Activated T-helper 1 cell treated with Interleukin-2 at 50 U/mL for 16 hours (primary cell): ENCODE results near the gene DIAPH3.

ENCODE experiments used
- DNase-seq: peaks from one replicate; pipeline ENCODE4 v3.0.0-alpha.2; 2020; ENCODE audit warnings: low read depth

DIAPH3 gene

GRCh38 chr13:59962343-59962742, 201.4 kb downstream of the DIAPH3 start:
- DNase-seq = no peak

- DNase-seq = no peak
These were observed 203.0 kb downstream of the DIAPH3 start for GRCh38 chr13:59960683-59961082.

- no peak for DNase-seq
These were observed 206.3 kb downstream of the DIAPH3 start for GRCh38 chr13:59957438-59957837.

- DNase-seq = no peak
These were observed 209.1 kb downstream of the DIAPH3 start for GRCh38 chr13:59954601-59955000.

- DNase-seq = no peak
These were observed 212.7 kb downstream of the DIAPH3 start for GRCh38 chr13:59951011-59951410.

GRCh38 chr13:59950266-59950665, 213.5 kb downstream of the DIAPH3 start:
- DNase-seq = no peak

GRCh38 chr13:59948686-59949085, 215.0 kb downstream of the DIAPH3 start:
- DNase-seq = no peak

- DNase-seq = no peak
These were observed 216.8 kb downstream of the DIAPH3 start for GRCh38 chr13:59946944-59947343.

GRCh38 chr13:59931621-59932020, 232.1 kb downstream of the DIAPH3 start:
- no peak for DNase-seq

GRCh38 chr13:59924256-59924655, 239.5 kb downstream of the DIAPH3 start:
- DNase-seq = no peak

- no peak for DNase-seq
These were observed 248.5 kb downstream of the DIAPH3 start for GRCh38 chr13:59915252-59915651.

- DNase-seq = no peak
These were observed 249.2 kb downstream of the DIAPH3 start for GRCh38 chr13:59914556-59914955.

GRCh38 chr13:59906413-59907049, 257.2 kb downstream of the DIAPH3 start:
- no peak for DNase-seq

- no peak for DNase-seq
These were observed 262.5 kb downstream of the DIAPH3 start for GRCh38 chr13:59901191-59901590.

- no peak for DNase-seq
These were observed 265.7 kb downstream of the DIAPH3 start for GRCh38 chr13:59898066-59898465.

- no peak for DNase-seq
These were observed 270.5 kb downstream of the DIAPH3 start for GRCh38 chr13:59893266-59893665.

- DNase-seq = no peak
These were observed 272.7 kb downstream of the DIAPH3 start for GRCh38 chr13:59891053-59891452.

- no peak for DNase-seq
These were observed 273.7 kb downstream of the DIAPH3 start for GRCh38 chr13:59890054-59890453.

GRCh38 chr13:59888408-59888807, 275.3 kb downstream of the DIAPH3 start:
- DNase-seq = no peak

- DNase-seq = no peak
These were observed 278.7 kb downstream of the DIAPH3 start for GRCh38 chr13:59885076-59885475.

GRCh38 chr13:59883885-59884284, 279.8 kb downstream of the DIAPH3 start:
- DNase-seq = no peak

- no peak for DNase-seq
These were observed 283.3 kb downstream of the DIAPH3 start for GRCh38 chr13:59880468-59880867.

- DNase-seq = no peak
These were observed 284.4 kb downstream of the DIAPH3 start for GRCh38 chr13:59879281-59879680.

- DNase-seq = no peak
These were observed 285.8 kb downstream of the DIAPH3 start for GRCh38 chr13:59877933-59878332.

GRCh38 chr13:59874973-59875372, 288.8 kb downstream of the DIAPH3 start:
- DNase-seq = no peak
